Peyer's patch (tissue), 4 donors: ENCODE results near the gene PTPN23. TPM values are rescaled to one million over a fixed set of nuclear protein-coding genes. Genes with fewer than 3 reads are reported as not detected.

ENCODE experiments used
- DNase-seq, 3 donors: peaks; one replicate each; pipeline ENCODE4 v3.0.0-alpha.2; 2017 to 2019
- H3K27ac ChIP-seq, 4 donors: fragments of 200-600 bp; sonication (generic); one replicate each; pipeline ENCODE4 v1.5.1; 2016 to 2019
- H3K27me3 ChIP-seq, 2 donors: fragments of 200-600 bp; sonication (generic); one replicate each; pipeline ENCODE4 v1.5.1; 2019
- H3K36me3 ChIP-seq, 3 donors: fragments of 200-600 bp; sonication (generic); one replicate each; pipeline ENCODE4 v1.5.1; 2016 to 2019
- H3K4me1 ChIP-seq, 4 donors: fragments of 200-600 bp; sonication (generic); one replicate each; pipeline ENCODE4 v1.5.1; 2016 to 2019
- H3K4me3 ChIP-seq, 4 donors: fragments of 200-600 bp; sonication (generic); 1 replicate in 3 of 4; 2 replicates in 1 of 4; pipeline ENCODE4 v1.5.1; 2016 to 2019; ENCODE audit warnings: mild to moderate bottlenecking in 1 of 4
- H3K9me3 ChIP-seq, 4 donors: fragments of 200-600 bp; sonication (generic); one replicate each; pipeline ENCODE4 v1.5.1; 2016 to 2019; ENCODE audit warnings: mild to moderate bottlenecking in 1 of 4
- POLR2A ChIP-seq, 2 donors: fragments of 450-650 bp; IDR thresholded peaks; one replicate each; pipeline ENCODE4 v1.5.1; 2017; ENCODE audit warnings: antibody characterized with exemption in 2 of 2, mild to moderate bottlenecking in 2 of 2, moderate library complexity in 2 of 2
- total RNA-seq, 4 donors: library from RNA; depleted of rRNA; stranded (reverse); fragments of >200 nt; gene quantifications; one replicate each; pipeline ENCODE4 v1.1.0, GENCODE V29; 2016
- TF ChIP-seq, protein P1 (sequence below), 6 experiments: fragments of 450-650 bp in 4 of 6; fragments of 200-600 bp in 2 of 6; sonication (generic) in 1 of 6; IDR thresholded peaks; one replicate each; pipeline ENCODE4 v1.5.1; 2017 to 2019; ENCODE audit warnings: antibody characterized with exemption in 6 of 6, mild to moderate bottlenecking in 3 of 6, moderate library complexity in 1 of 6

Gene PTPN23
- total RNA-seq, 4 donors from 2014 or later, result 52.4 to 284 (median 80.8) TPM

DNA sequence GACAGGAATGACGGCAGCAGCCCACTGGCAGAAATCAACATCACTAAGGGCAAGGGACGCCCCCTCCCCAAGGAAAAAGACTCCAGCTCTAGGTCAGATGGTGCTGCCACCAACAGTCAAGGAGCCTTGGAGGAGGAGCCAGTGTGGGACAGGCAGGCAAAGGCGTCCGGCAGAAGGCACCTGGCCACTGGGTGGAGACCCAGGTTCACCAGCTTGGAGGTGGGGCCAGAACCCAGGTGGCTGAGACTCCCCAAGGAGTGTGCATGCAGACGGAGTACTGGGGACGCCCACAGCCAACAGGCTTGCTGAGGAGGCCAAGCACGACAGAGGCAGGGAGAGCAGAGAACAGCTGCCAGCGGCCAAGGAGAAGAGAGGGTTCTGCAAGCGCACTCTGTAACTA lies 35.2 kb downstream of the PTPN23 start:
- H3K27ac ChIP-seq, result no peak overlapping the region
- H3K4me3 ChIP-seq, result no peak overlapping the region
- peak in 1 of 3 donors; percentile 52 for DNase-seq
- peaks cover 0 to 90% (median 0%) of the 10 kb centered on the region in 3 donors for H3K36me3 ChIP-seq
- no peaks in the 10 kb centered on the region for H3K9me3 ChIP-seq
- H3K4me1 ChIP-seq, result no peaks in the 10 kb centered on the region
- no peaks in the 10 kb centered on the region for H3K27me3 ChIP-seq
- no peak for TF ChIP-seq POLR2A (IDR thresholded peaks at IDR 0.05)
- TF ChIP-seq, protein P1, sequence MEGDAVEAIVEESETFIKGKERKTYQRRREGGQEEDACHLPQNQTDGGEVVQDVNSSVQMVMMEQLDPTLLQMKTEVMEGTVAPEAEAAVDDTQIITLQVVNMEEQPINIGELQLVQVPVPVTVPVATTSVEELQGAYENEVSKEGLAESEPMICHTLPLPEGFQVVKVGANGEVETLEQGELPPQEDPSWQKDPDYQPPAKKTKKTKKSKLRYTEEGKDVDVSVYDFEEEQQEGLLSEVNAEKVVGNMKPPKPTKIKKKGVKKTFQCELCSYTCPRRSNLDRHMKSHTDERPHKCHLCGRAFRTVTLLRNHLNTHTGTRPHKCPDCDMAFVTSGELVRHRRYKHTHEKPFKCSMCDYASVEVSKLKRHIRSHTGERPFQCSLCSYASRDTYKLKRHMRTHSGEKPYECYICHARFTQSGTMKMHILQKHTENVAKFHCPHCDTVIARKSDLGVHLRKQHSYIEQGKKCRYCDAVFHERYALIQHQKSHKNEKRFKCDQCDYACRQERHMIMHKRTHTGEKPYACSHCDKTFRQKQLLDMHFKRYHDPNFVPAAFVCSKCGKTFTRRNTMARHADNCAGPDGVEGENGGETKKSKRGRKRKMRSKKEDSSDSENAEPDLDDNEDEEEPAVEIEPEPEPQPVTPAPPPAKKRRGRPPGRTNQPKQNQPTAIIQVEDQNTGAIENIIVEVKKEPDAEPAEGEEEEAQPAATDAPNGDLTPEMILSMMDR (IDR thresholded peaks at IDR 0.05), result no peak

DNA sequence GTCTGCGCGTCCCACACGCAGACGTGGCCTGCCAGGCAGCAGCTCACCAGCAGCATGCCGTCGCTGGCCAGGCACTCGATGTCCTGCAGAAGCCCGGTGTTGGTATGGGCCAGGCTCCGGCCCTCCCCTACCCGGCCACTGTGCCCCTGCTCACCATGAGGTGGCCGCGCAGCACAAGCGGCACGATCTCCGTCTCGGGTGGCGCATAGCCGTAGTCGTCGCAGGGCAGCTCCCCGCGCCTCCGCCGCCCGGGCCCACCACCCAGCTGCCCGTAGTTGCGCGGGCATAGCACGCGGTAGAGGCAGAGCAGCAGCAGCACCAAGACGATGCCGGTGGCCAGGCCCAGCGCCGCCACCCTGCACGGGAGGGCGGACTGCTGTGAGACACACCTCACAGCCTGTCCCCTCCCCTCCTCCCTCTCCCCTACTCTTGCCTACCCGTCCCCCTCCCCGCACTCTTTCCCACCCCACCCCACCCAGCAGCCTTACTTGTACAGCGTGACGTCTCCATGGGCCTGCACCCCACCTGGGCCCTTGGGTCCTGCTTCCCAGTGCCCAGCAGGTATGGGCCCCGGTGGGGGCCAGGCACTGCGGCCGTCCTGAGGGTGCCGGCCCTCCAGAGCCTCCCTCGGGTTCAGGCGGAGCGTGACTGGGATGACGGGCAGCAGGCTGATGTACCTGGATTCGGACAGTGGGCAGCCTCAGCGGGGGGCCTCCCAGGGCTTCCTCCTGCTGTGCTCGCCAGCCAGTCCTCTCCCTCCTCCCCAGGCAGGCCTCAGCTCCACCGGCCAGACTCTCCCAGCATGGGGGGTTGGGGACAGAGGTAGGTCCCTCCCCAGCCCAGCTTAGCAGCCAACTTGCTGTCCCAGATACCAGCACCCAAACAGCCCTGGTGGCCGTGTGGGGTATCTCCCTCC lies 37.6 kb downstream of the PTPN23 start:
- peak in 1 of 3 donors; percentile 48 for DNase-seq
- peaks cover 0 to 17% (median 8%) of the 10 kb centered on the region in 4 donors for H3K4me1 ChIP-seq
- H3K4me3 ChIP-seq, result no peak overlapping the region
- no peak for TF ChIP-seq POLR2A (IDR thresholded peaks at IDR 0.05)
- TF ChIP-seq, protein P1 (IDR thresholded peaks at IDR 0.05), result no peak
- H3K36me3 ChIP-seq, result peaks cover 0 to 70% (median 0%) of the 10 kb centered on the region in 3 donors
- H3K9me3 ChIP-seq, result no peaks in the 10 kb centered on the region
- no peak overlapping the region for H3K27ac ChIP-seq
- no peaks in the 10 kb centered on the region for H3K27me3 ChIP-seq

DNA sequence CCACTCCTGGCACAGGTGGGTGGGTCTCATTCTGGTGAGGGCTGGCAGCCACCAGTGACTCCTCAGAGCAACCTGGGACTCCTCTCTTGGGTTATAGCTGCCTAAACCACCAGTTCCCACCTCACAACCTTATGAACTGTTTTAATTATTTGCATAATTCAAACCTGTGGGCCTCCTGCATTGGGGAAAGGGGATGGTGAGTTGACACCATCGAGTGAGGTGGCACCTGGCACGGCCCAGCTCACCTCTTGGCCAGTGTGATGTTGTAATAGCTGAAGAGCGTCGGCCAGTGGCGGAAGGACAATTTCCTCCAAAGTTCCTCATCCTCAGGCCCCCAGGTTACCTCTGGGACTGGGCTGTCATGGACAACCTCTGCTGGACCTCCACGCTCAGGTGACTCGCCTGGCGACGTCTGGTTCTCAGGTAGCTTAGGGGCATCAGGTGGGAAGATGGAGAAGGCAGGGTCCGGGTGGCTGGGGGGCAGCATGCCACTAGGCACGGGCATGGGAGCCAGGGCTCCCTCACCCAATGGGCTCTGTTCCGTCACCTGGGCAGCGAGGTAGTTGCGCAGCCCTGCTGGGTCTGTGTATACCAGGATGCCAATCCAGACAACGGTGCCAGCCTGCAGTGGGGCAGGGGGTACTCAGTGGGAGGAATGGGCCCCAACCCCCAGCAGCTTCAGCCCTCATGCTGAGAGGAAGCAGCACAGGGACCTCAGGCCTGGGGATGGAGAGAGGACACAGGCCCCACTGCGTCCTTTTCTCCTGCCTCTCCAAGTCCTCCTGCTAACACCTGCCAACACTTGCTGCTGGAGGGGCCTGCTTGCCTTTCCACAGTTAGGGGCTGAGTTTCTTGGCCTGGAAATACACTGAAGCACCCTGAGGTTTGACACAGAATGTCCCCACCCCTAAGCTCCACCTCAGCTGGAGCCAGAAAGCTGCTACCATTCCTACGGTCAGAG lies 38.5 kb downstream of the PTPN23 start:
- Histone ChIP-seq H3K4me1 (peaks cover 0 to 17% (median 8%) of the 10 kb centered on the region in 4 donors), H3K27ac (no peak overlapping the region), H3K4me3 (no peak overlapping the region), H3K27me3 (no peaks in the 10 kb centered on the region), H3K36me3 (peaks cover 0 to 69% (median 0%) of the 10 kb centered on the region in 3 donors), H3K9me3 (no peaks in the 10 kb centered on the region)
- DNase-seq, result no peak
- TF ChIP-seq, protein P1 (IDR thresholded peaks at IDR 0.05), result no peak
- TF ChIP-seq POLR2A (IDR thresholded peaks at IDR 0.05), result no peak

DNA sequence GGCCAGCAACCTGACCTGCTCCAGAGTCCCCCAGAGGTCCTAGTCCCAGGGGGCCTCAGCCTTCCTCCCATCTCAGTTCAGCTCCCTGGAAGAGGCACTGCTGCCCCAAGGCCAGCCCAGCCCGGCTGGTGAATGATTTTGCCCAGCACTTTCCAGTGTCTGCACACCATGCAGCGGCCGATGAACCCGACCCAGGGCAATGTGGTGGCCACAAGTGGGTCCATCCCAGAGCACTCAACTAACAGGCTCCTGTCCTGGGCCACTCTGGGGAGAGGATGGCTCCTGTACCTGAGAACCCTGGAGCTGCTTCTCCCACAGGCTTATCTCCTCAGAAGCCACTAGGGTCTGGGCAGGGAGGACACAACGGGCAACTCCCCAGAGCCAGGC lies 39.2 kb downstream of the PTPN23 start:
- DNase-seq, result no peak
- TF ChIP-seq, protein P1 (IDR thresholded peaks at IDR 0.05), result no peak
- TF ChIP-seq POLR2A (IDR thresholded peaks at IDR 0.05), result no peak
- Histone ChIP-seq H3K9me3 (no peaks in the 10 kb centered on the region), H3K4me1 (peaks cover 0 to 19% (median 8%) of the 10 kb centered on the region in 4 donors), H3K27me3 (no peaks in the 10 kb centered on the region), H3K27ac (no peak overlapping the region), H3K4me3 (no peak overlapping the region), H3K36me3 (peaks cover 0 to 63% (median 0%) of the 10 kb centered on the region in 3 donors)
